HG03045 (cell line): Measurements from ENCODE around the gene KCNA2.

Experiments used
- ATAC-seq: cut with Tn5 transposase; IDR thresholded peaks from one replicate; pipeline ENCODE4 v1.9.1; 2021; ENCODE audit warnings: mild to moderate bottlenecking, moderate library complexity; ENCODE audit not compliant: unreplicated experiment

The KCNA2 gene

GRCh38 chr1:110573314-110573713 is 32.8 kb downstream of the KCNA2 start:
- ATAC-seq = no peak

DNA sequence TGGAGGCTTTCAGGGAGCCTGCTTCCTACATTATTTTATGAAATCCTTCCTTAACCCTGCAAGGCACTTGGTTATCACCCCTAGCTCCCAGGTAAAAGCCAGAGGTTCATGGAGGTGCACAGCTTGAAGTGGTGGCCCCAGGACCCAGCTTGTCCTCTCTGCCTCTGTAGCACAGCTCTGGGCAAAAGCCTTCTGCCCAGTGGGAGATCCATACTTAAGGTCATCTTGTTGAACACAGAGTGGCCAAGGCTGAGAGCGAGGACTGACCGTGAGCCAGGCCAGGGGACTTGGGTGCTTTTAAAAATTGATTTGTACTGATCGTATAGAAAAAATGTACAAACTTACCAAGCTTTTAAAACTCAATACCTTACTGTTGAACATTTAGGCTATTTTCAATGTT is 33.4 kb downstream of the KCNA2 start:
- ATAC-seq = no peak

DNA sequence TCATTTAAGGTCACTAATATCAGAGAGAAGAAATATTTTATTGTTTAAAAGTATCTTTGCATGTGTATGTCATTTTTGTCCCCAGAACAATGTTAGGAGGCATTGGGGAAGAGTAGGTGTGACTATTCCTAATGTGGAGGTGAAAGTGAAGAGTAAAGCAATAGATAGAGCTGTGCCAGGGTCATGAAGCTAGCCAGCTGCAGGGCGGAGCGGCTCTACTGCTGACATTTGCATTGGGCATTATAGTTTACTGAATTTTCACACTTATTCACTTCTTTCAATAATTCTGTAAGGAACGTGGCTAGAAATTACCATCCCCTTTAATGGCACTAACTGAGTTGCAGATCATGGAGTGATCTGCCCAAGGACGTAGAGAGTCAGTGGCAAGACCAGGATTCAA is 35.3 kb downstream of the KCNA2 start:
- ATAC-seq = no peak

- ATAC-seq = no peak
Measured at GRCh38 chr1:110570307-110570706, 35.9 kb downstream of the KCNA2 start.

GRCh38 chr1:110566836-110567235 is 39.3 kb downstream of the KCNA2 start:
- ATAC-seq = no peak

GRCh38 chr1:110565565-110565964 is 40.6 kb downstream of the KCNA2 start:
- no peak for ATAC-seq

GRCh38 chr1:110563089-110563488 is 43.1 kb downstream of the KCNA2 start:
- ATAC-seq = no peak

- no peak for ATAC-seq
Measured at GRCh38 chr1:110561596-110561995, 44.6 kb downstream of the KCNA2 start.

- no peak for ATAC-seq
Measured at GRCh38 chr1:110559157-110559556, 47.0 kb downstream of the KCNA2 start.

- ATAC-seq = no peak
Measured at GRCh38 chr1:110557481-110557880, 48.7 kb downstream of the KCNA2 start.

DNA sequence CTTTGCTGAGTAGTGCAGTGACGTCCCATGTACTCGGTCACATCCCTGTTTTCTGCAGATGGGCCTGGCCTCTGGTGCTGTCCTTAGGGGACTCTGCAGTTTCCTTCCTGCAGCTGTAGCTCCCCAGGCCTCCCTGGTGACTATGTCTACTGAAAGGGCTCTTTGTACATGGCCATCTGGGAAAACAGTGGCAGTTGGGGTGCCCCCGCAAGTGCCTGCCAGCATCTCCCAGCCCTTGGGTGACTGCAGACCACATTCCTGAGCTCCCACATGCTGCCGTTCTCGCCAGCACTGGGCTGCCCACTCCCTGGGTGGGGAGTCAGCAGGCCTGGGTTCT is 49.7 kb downstream of the KCNA2 start:
- ATAC-seq = no peak

- ATAC-seq = no peak
Measured at GRCh38 chr1:110555807-110556470, 50.2 kb downstream of the KCNA2 start.

- ATAC-seq = no peak
Measured at GRCh38 chr1:110554871-110555801, 51.0 kb downstream of the KCNA2 start.

- ATAC-seq = no peak
Measured at GRCh38 chr1:110551278-110551809, 54.8 kb downstream of the KCNA2 start.

DNA sequence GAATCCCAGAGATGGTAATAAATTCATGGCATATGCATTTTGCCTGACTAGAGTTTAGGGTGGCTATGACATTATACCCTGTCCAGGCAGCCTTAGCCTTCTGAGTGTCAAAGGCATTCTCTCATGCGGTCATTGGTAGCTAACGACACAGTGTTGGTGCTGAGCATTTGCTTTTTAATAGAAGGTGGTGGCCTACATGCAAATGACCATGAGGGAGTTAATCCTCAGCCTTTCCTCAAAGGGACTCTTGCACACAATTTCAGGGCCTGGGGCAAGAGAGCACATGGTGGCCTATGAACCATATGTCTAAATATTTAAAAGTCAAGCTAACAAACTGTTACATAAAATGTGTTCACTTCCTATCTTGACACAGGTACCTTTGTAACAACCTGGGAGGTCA is 56.3 kb downstream of the KCNA2 start:
- no peak for ATAC-seq

GRCh38 chr1:110548381-110548780 is 57.8 kb downstream of the KCNA2 start:
- ATAC-seq = no peak

GRCh38 chr1:110547017-110547416 is 59.1 kb downstream of the KCNA2 start:
- no peak for ATAC-seq

DNA sequence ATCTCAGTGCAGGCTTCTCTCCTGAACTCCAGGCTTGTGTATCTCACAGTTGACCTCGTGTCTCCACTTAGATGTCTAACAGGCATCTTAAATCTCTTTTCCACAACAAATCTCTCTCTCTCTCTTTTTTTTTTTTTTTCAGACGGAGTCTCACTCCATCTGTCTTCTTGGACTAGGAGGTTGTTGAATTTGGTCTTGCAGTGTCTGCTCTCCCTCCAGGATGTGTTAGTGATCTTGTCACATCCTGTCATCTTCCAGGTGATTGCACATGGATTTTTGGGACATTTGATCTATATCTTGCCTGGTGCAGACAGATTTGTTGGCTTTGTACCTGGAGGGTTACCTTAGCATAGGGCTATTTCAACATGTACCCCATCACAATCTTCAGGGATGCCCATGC is 60.7 kb downstream of the KCNA2 start:
- no peak for ATAC-seq

- ATAC-seq = no peak
Measured at GRCh38 chr1:110544753-110545152, 61.4 kb downstream of the KCNA2 start.
